NAMALWA (cell line): Measurements from ENCODE around the gene PMF1.

ENCODE experiments used
- DNase-seq: peaks from one replicate; pipeline ENCODE4 v3.0.0-alpha.2; 2015; ENCODE audit warnings: low spot score

PMF1 gene

DNA sequence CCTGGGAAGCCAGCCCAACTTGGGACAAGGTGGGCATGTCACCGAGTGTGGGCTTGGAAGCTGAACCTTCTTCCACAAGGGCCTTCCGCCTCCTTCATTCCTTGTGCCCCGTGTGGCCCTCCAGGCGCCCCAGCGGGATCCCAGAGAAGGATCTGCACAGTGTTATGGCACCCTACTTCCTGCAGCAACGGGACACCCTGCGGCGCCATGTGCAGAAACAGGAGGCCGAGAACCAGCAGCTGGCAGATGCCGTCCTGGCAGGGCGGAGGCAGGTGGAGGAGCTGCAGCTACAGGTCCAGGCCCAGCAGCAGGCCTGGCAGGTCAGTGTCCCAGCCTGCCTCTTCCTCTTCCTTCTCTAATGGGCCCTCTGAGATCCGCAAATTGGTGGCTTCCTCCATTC lies 23.4 kb downstream of the PMF1 start:
- no peak for DNase-seq

- no peak for DNase-seq
Observed at GRCh38 chr1:156238248-156238647, 25.4 kb downstream of the PMF1 start.

DNA sequence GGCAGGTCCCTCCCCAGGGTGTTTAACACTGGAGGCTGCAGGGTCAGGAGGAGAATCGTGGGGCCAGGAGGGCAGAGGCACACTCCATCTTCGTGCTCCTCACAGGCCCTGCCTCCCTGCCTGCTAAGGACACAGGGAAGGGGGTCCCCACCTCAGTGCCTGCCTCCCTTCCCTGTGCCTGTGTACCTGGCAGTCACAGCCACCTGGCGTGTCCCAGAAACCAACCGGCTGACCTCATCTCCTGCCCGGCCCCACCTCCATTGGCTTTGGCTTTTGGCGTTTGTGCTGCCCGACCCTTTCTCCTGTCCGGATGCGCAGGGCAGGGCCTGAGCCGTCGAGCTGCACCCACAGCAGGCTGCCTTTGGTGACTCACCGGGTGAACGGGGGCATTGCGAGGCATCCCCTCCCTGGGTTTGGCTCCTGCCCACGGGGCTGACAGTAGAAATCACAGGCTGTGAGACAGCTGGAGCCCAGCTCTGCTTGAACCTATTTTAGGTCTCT lies 28.6 kb downstream of the PMF1 start:
- DNase-seq = no peak

DNA sequence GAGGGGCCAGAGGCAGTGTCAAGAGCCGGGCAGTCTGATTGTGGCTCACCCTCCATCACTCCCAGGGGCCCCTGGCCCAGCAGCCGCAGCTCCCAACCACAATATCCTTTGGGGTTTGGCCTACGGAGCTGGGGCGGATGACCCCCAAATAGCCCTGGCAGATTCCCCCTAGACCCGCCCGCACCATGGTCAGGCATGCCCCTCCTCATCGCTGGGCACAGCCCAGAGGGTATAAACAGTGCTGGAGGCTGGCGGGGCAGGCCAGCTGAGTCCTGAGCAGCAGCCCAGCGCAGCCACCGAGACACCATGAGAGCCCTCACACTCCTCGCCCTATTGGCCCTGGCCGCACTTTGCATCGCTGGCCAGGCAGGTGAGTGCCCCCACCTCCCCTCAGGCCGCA lies 29.1 kb downstream of the PMF1 start, which contains the start of gene BGLAP:
BGLAP (plus strand) TSS at position 259 of the 400 bp plus-strand sequence; CDS start at position 307, 48 bp downstream.
- DNase-seq = no peak

DNA sequence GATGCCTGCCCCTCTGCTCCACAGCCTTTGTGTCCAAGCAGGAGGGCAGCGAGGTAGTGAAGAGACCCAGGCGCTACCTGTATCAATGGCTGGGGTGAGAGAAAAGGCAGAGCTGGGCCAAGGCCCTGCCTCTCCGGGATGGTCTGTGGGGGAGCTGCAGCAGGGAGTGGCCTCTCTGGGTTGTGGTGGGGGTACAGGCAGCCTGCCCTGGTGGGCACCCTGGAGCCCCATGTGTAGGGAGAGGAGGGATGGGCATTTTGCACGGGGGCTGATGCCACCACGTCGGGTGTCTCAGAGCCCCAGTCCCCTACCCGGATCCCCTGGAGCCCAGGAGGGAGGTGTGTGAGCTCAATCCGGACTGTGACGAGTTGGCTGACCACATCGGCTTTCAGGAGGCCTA lies 29.9 kb downstream of the PMF1 start:
- DNase-seq = no peak

DNA sequence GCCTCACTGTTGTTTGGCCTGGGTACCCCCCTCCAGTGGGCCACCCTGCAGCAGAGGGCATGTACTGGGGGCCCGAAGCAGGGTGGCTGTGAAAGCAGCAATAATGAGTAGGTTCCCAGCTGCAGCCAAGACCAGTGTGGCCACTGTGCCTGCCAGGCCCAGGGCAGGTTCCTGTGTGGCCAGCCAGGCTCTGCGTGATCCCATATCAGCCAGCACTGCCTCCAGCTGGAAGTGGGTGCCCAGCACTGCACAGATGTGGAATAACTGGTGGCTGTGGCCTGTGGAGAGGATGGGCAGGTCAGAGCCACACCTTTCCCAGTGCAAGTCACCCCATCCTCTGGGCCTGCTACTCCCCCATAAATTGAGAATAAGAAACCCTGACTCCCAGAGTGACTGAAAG lies 31.3 kb downstream of the PMF1 start:
- DNase-seq = no peak

DNA sequence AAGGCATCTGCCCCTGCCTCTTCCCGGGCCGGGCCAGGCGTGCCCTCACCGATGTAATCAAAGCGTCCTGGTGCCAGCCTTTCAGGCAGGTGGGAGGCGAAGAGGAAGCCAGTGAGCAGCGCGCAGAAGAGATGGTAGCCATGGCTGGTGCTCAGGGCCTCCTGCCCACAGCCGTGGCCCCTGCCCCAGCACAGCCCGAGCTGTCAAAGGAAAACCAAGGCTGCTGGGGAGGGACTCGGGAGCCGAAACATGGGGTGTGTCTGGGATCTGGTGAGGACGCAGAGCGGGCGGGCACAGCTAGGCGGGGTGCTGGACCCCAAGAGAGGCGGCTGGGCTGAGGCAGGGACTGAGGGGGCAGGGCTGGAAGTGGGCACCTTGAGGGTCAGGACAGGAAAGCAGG lies 31.9 kb downstream of the PMF1 start:
- no peak for DNase-seq

- DNase-seq = no peak
Observed at GRCh38 chr1:156245451-156246232, 32.8 kb downstream of the PMF1 start.

GRCh38 chr1:156246241-156246780 lies 33.5 kb downstream of the PMF1 start:
- DNase-seq = no peak

- DNase-seq = no peak
Observed at GRCh38 chr1:156246781-156247459, 34.1 kb downstream of the PMF1 start.

GRCh38 chr1:156247460-156248322 lies 34.9 kb downstream of the PMF1 start, which contains the start of gene PAQR6:
Gene PAQR6 (minus strand): TSS chr1:156248056. CDS start chr1:156246731, 1,325 bp downstream.
- DNase-seq = no peak

DNA sequence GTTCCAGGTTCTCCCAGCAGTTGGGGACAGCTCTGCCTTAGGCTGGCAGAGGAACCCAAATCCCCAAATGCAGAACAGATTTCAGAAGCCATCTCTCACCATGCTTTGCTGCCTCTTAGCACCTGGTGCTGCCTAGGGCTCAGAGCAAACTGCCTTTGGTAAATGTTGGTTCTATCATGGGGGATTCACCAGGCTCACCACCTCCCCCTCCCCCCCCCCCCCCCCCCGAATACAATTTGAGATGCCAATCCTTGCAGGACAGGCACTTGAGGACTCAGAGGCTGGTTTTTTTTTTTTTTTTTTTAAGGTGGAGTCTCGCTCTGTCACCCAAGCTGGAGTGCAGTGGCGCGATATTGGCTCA lies 35.5 kb downstream of the PMF1 start:
- no peak for DNase-seq

DNA sequence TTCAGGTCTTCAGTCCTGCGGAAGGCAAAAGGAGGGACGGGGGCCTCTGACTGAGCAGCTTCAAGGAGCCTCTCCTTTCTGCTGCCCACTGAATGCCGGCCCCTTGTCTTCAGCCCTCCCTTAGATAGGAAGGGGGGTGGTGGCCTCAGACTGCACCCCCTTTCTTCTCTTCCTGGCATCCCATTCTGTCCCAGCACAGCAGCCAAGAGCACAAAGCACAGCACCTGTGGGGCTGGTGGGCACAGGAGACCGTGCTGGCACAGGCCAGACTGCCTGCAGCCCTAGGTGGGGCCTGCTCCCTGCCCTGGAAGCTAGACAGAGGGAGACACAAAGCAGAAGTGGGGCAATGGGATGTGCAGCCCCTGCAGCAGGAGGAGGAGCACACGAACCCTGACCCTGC lies 36.8 kb downstream of the PMF1 start:
- no peak for DNase-seq

DNA sequence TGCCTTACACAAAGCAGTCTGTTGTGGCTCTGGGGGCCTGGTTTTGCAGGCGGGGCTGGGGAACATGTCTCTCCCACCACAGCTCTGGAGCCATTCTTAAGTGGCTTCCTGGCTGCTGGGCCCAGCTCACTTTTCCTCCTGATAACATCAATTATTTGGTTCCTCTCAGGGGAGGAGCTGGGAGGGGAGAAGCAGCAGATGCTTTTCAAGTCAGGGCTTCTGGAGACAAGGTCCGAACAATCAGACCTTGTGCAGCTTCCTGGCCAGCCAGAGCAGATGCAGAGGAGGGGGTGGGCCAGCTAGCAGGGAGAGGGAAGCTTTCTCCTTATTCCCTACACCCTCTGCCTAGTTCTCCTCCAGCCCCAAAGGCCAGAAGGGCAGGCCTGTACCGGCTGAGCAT lies 38.7 kb downstream of the PMF1 start:
- no peak for DNase-seq

- no peak for DNase-seq
Observed at GRCh38 chr1:156253634-156254033, 40.8 kb downstream of the PMF1 start.

DNA sequence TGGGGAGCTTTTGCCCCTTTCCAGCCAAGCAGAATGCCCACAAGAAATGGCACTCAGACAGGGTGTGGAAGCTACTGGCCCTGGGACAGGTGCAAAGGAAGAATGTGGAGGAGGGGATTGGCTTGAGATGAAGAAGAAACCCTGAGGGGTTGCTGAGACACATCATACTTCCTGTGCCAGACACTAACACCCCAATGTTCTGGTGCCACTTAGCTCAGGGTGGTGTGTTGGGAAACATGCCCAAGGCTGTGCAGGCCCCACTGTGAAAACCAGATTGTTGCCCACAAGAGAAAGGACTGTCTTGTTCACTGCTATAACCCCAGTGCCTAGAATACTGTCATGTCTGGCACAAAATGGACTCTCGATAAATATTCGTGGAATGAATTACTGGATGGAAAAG lies 44.9 kb downstream of the PMF1 start:
- no peak for DNase-seq

DNA sequence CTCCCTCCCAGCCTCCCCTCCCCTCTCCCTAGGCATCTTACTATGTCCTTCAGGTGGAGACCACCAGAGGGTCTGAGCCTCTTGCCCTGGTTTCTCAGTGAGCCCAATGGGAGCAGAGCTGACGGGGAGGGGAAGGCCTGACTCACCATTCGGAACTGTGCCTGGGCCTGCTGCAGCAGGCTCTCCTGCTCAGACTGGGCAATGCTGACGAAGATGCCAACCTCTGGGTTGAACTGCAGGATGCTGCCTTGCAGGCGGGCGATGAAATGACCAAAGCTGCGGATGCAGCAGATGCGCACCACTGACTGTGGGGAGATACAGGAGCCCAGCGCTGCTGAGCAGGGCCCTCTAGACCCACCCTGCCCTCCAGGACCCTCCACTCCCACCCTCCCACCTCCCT lies 46.1 kb downstream of the PMF1 start:
- DNase-seq = no peak

GRCh38 chr1:156259805-156260204 lies 47.0 kb downstream of the PMF1 start:
- DNase-seq = no peak

- no peak for DNase-seq
Observed at GRCh38 chr1:156260896-156261295, 48.1 kb downstream of the PMF1 start.

DNA sequence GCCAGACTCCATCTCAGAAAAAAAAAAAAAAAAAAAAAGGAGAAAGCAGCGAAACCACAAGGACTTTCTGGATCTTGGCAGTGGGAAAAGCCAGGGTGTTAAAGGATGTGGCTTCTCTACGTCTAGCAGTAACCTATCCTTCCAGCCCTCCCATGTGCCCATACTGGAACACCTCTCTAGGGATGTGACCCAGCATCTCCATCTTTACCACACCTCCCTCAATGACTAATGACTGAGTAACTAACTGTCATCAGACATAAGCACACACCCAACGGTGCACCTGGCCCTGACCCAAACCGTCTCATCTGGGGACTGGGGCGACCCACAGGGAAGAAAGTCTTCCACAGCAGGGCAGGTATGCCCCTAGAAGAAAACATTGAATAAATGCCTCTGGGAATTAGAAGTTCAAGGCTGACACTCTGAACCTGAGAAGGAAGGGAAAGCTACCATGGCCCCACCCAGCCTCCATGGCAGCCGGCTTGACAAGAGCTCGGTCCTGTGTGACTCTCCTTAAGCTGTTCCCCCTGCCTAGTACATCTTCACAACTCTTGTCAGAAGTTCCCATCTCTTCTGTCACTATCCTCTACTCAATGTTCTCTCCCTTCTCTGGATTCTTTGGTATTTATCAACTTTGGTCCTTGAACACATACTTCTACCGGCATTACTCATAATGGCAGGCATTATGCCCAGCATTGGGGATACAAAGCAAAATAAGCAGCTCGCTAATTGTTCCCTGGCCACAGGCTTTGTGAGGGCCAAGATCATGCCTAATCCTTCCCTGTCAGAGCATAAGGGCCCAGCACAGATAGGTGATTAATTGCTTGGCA lies 49.9 kb downstream of the PMF1 start:
- DNase-seq = no peak

DNA sequence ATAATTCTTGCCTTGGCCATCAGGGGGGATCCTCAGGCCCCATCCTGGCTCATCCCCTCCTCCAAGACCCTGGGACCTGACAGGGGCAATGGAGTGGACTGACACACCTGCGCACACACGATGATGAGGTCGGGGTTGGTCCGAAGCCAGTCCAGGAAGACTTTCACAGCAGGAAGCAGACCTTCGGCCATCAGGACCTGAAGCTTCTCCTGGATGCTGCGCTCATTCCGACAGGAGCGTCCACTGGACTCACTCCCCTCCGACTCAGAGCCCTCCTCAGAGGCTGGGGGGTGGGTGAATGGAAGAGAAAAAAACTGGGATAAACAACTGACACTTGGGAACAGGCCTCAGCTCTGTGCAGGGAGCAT lies 50.5 kb downstream of the PMF1 start:
- DNase-seq = no peak
